ENCODE results near the gene SLC5A9. TPM values are rescaled to one million over a fixed set of nuclear protein-coding genes. Genes with fewer than 3 reads are reported as not detected.

Gene SLC5A9
- polyA plus RNA-seq, 6 donors from 2014 or later, result 0.77 to 1.5 (median 1.0) TPM; not detected in 2

GRCh38 chr1:48233666-48234485 lies 11.4 kb downstream of the SLC5A9 start:
- Mint-ChIP-seq H3K4me1 (peaks cover 11 to 15% (median 12%) of the 10 kb centered on the region in 3 donors), H3K27ac (peak overlapping the region in 3 of 6 donors; percentile 4 to 57 (median 16))
- ATAC-seq (ENCODE audit: low read depth in 2 of 2), result no peak

GRCh38 chr1:48235652-48236051 lies 13.1 kb downstream of the SLC5A9 start:
- Mint-ChIP-seq H3K27me3 (peaks cover 0 to 11% (median 4%) of the 10 kb centered on the region in 3 donors), H3K36me3 (no peaks in the 10 kb centered on the region), H3K4me3 (no peak overlapping the region), H3K4me1 (peaks cover 7 to 11% (median 9%) of the 10 kb centered on the region in 3 donors), H3K9me3 (no peaks in the 10 kb centered on the region), H3K27ac (no peak overlapping the region)
- ATAC-seq (ENCODE audit: low read depth in 2 of 2) (no peak), DNase-seq (no peak)

More at GRCh38 chr1:48233666-48234485, 11.4 kb downstream of the SLC5A9 start:
- no peaks in the 10 kb centered on the region for H3K9me3 Mint-ChIP-seq
- peaks cover 0 to 17% (median 8%) of the 10 kb centered on the region in 3 donors for H3K27me3 Mint-ChIP-seq
- no peaks in the 10 kb centered on the region for H3K36me3 Mint-ChIP-seq
- no peak for DNase-seq
- no peak overlapping the region for H3K4me3 Mint-ChIP-seq

- H3K9me3 Mint-ChIP-seq, result no peaks in the 10 kb centered on the region
- H3K36me3 Mint-ChIP-seq, result no peaks in the 10 kb centered on the region
- DNase-seq, result peak; percentile 9
Measured at GRCh38 chr1:48236716-48237470, 14.4 kb downstream of the SLC5A9 start.

GRCh38 chr1:48242141-48242736 lies 19.7 kb downstream of the SLC5A9 start:
- H3K27ac Mint-ChIP-seq, result peak overlapping the region in 5 of 6 donors; percentile 14 to 84 (median 51)
- peaks cover 0 to 2% (median 0%) of the 10 kb centered on the region in 7 donors for H3K9me3 Mint-ChIP-seq
- no peaks in the 10 kb centered on the region for H3K27me3 Mint-ChIP-seq
- peaks cover 31 to 62% (median 43%) of the 10 kb centered on the region in 3 donors for H3K4me1 Mint-ChIP-seq
- ATAC-seq (ENCODE audit: low read depth in 2 of 2), result peak in 1 of 2 donors; percentile 35
- H3K36me3 Mint-ChIP-seq, result no peaks in the 10 kb centered on the region
- no peak for DNase-seq
- H3K4me3 Mint-ChIP-seq, result peak overlapping the region in 5 of 8 donors; percentile 4 to 89 (median 27)

More at GRCh38 chr1:48236716-48237470, 14.4 kb downstream of the SLC5A9 start:
- H3K4me3 Mint-ChIP-seq, result no peak overlapping the region
- peaks cover 0 to 6% (median 0%) of the 10 kb centered on the region in 3 donors for H3K27me3 Mint-ChIP-seq
- peaks cover 16 to 23% (median 19%) of the 10 kb centered on the region in 3 donors for H3K4me1 Mint-ChIP-seq
- peak in 1 of 2 donors; percentile 35 for ATAC-seq (ENCODE audit: low read depth in 2 of 2)
- no peak overlapping the region for H3K27ac Mint-ChIP-seq

GRCh38 chr1:48245106-48245505 lies 22.6 kb downstream of the SLC5A9 start:
- H3K27me3 Mint-ChIP-seq, result peaks cover 0 to 5% (median 0%) of the 10 kb centered on the region in 3 donors
- H3K4me1 Mint-ChIP-seq, result peaks cover 38 to 67% (median 45%) of the 10 kb centered on the region in 3 donors
- H3K36me3 Mint-ChIP-seq, result peaks cover 6 to 9% of the 10 kb centered on the region in 2 donors
- ATAC-seq (ENCODE audit: low read depth in 2 of 2), result peak; percentile 88
- H3K9me3 Mint-ChIP-seq, result peaks cover 0 to 6% (median 0%) of the 10 kb centered on the region in 7 donors
- H3K27ac Mint-ChIP-seq, result peak overlapping the region; percentile 81 to 98 (median 97)
- peak overlapping the region; percentile 71 to 92 (median 81) for H3K4me3 Mint-ChIP-seq
- peak; percentile 38 for DNase-seq

- Mint-ChIP-seq H3K4me1 (peaks cover 32 to 60% (median 37%) of the 10 kb centered on the region in 3 donors), H3K27ac (peak overlapping the region in 2 of 6 donors; percentile 14 to 37), H3K9me3 (peaks cover 0 to 8% (median 0%) of the 10 kb centered on the region in 7 donors), H3K36me3 (peaks cover 6 to 9% of the 10 kb centered on the region in 2 donors), H3K27me3 (peaks cover 0 to 5% (median 0%) of the 10 kb centered on the region in 3 donors), H3K4me3 (peak overlapping the region in 4 of 8 donors; percentile 15 to 73 (median 24))
- no peak for DNase-seq
- no peak for ATAC-seq (ENCODE audit: low read depth in 2 of 2)
Measured at GRCh38 chr1:48246727-48247126, 24.2 kb downstream of the SLC5A9 start.

- H3K4me3 Mint-ChIP-seq, result peak overlapping the region in 1 of 8 donors; percentile 31
- H3K9me3 Mint-ChIP-seq, result peaks cover 0 to 8% (median 0%) of the 10 kb centered on the region in 7 donors
- peaks cover 24 to 52% (median 31%) of the 10 kb centered on the region in 3 donors for H3K4me1 Mint-ChIP-seq
- H3K27ac Mint-ChIP-seq, result peak overlapping the region in 1 of 6 donors; percentile 39
- ATAC-seq (ENCODE audit: low read depth in 2 of 2) (no peak), DNase-seq (no peak)
- peaks cover 6 to 9% of the 10 kb centered on the region in 2 donors for H3K36me3 Mint-ChIP-seq
- H3K27me3 Mint-ChIP-seq, result peaks cover 0 to 14% (median 4%) of the 10 kb centered on the region in 3 donors
Measured at GRCh38 chr1:48248356-48248755, 25.8 kb downstream of the SLC5A9 start.

- DNase-seq (no peak), ATAC-seq (ENCODE audit: low read depth in 2 of 2) (no peak)
- H3K27me3 Mint-ChIP-seq, result peaks cover 0 to 19% (median 4%) of the 10 kb centered on the region in 3 donors
- peaks cover 23 to 44% (median 30%) of the 10 kb centered on the region in 3 donors for H3K4me1 Mint-ChIP-seq
- peaks cover 6 to 9% of the 10 kb centered on the region in 2 donors for H3K36me3 Mint-ChIP-seq
- H3K4me3 Mint-ChIP-seq, result no peak overlapping the region
- peaks cover 0 to 8% (median 0%) of the 10 kb centered on the region in 7 donors for H3K9me3 Mint-ChIP-seq
- H3K27ac Mint-ChIP-seq, result no peak overlapping the region
Measured at GRCh38 chr1:48249868-48250267, 27.4 kb downstream of the SLC5A9 start.

GRCh38 chr1:48250572-48250971 lies 28.1 kb downstream of the SLC5A9 start:
- no peak for ATAC-seq (ENCODE audit: low read depth in 2 of 2)
- DNase-seq, result no peak
- no peak overlapping the region for H3K27ac Mint-ChIP-seq
- peaks cover 0 to 6% (median 0%) of the 10 kb centered on the region in 7 donors for H3K9me3 Mint-ChIP-seq
- H3K27me3 Mint-ChIP-seq, result peaks cover 0 to 22% (median 8%) of the 10 kb centered on the region in 3 donors
- H3K36me3 Mint-ChIP-seq, result peaks cover 6 to 9% of the 10 kb centered on the region in 2 donors
- H3K4me1 Mint-ChIP-seq, result peaks cover 17 to 37% (median 25%) of the 10 kb centered on the region in 3 donors
- H3K4me3 Mint-ChIP-seq, result no peak overlapping the region

- H3K27ac Mint-ChIP-seq, result peak overlapping the region in 1 of 6 donors; percentile 38
- H3K4me1 Mint-ChIP-seq, result peaks cover 17 to 32% (median 25%) of the 10 kb centered on the region in 3 donors
- peaks cover 0 to 6% (median 0%) of the 10 kb centered on the region in 7 donors for H3K9me3 Mint-ChIP-seq
- no peak for DNase-seq
- H3K4me3 Mint-ChIP-seq, result peak overlapping the region in 1 of 8 donors; percentile 32
- H3K36me3 Mint-ChIP-seq, result peaks cover 6 to 9% of the 10 kb centered on the region in 2 donors
- ATAC-seq (ENCODE audit: low read depth in 2 of 2), result no peak
- H3K27me3 Mint-ChIP-seq, result peaks cover 0 to 30% (median 13%) of the 10 kb centered on the region in 3 donors
Measured at GRCh38 chr1:48251323-48251722, 28.8 kb downstream of the SLC5A9 start.

GRCh38 chr1:48251821-48252220 lies 29.3 kb downstream of the SLC5A9 start:
- Mint-ChIP-seq H3K36me3 (peaks cover 6 to 9% of the 10 kb centered on the region in 2 donors), H3K27me3 (peaks cover 0 to 31% (median 13%) of the 10 kb centered on the region in 3 donors), H3K4me1 (peaks cover 12 to 28% (median 23%) of the 10 kb centered on the region in 3 donors), H3K9me3 (peaks cover 0 to 6% (median 0%) of the 10 kb centered on the region in 7 donors), H3K27ac (peak overlapping the region in 1 of 6 donors; percentile 53), H3K4me3 (peak overlapping the region in 1 of 8 donors; percentile 32)
- no peak for ATAC-seq (ENCODE audit: low read depth in 2 of 2)
- no peak for DNase-seq

- peaks cover 0 to 29% (median 13%) of the 10 kb centered on the region in 3 donors for H3K27me3 Mint-ChIP-seq
- no peaks in the 10 kb centered on the region for H3K36me3 Mint-ChIP-seq
- H3K4me3 Mint-ChIP-seq, result no peak overlapping the region
- DNase-seq, result no peak
- ATAC-seq (ENCODE audit: low read depth in 2 of 2), result no peak
- peaks cover 6 to 16% (median 12%) of the 10 kb centered on the region in 3 donors for H3K4me1 Mint-ChIP-seq
- peaks cover 0 to 2% (median 0%) of the 10 kb centered on the region in 7 donors for H3K9me3 Mint-ChIP-seq
- no peak overlapping the region for H3K27ac Mint-ChIP-seq
Measured at GRCh38 chr1:48254254-48254653, 31.7 kb downstream of the SLC5A9 start.
